Measurements from ENCODE around the gene COL6A1. TPM values are rescaled to one million over a fixed set of nuclear protein-coding genes. Genes with fewer than 3 reads are reported as not detected.

The COL6A1 gene
- total RNA-seq, 2 experiments from 2014 or later, result not detected

DNA sequence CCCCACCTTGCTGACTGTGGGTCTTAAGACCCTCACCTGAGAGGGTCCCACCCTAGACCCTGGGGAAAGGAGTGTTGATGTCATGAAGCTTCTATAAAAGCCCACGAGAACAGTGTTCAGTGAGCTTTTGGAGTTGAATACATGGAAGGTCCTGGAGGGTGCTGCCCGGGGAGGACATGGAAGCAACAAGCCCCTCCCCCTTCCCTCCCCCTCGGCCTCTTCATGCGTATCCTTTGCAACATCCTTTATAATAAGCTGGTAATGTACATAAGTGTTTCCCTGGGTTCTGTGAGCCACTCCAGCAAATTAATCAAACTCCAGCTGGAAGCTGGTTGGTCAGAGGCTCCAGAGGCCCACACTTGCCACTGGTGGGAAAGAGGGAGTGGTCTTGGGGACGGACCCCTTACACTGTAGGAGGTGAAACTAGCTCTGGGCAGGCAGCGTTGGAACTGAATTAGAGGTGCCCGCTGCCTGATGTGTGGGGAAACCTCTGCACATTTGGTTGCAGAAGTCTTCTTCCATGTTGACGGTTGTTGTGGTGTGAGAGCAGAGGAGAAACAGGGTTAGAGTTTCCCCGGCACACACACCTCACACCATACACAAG, 14.7 kb upstream of the COL6A1 start:
- Histone ChIP-seq H3K79me2 (ENCODE audit: insufficient read depth, low read depth, low read length) (no peaks in the 10 kb centered on the region), H3K4me2 (ENCODE audit: low read length) (no peak overlapping the region), H3K4me3 (ENCODE audit: low read depth, low read length, poor library complexity, severe bottlenecking) (no peak overlapping the region), H4K20me1 (ENCODE audit: insufficient read depth, low read length) (no peaks in the 10 kb centered on the region), H3K27ac (ENCODE audit: low read depth, low read length, poor library complexity, severe bottlenecking) (no peak overlapping the region), H3K4me1 (ENCODE audit: insufficient read depth, low read length, poor library complexity, severe bottlenecking) (no peaks in the 10 kb centered on the region), H3K9me3 (ENCODE audit: low read length) (no peaks in the 10 kb centered on the region), H2AFZ (ENCODE audit: low read length) (no peak overlapping the region), H3K9me2 (ENCODE audit: insufficient read depth, low read length) (no peaks in the 10 kb centered on the region), H3K36me3 (ENCODE audit: insufficient read depth, low read length) (no peaks in the 10 kb centered on the region)
- BruUV-seq (replicated peaks), result no TSS peak
- intact Hi-C loops (cut with micrococcal nuclease; ENCODE audit: unreplicated experiment), result no loop called here
- no peak for DNase-seq (ENCODE audit: low spot score)
- POLR2A ChIA-PET, result no interaction called here
- no peak for TF ChIP-seq EZH2phosphoT487 (IDR thresholded peaks at IDR 0.05; ENCODE audit: borderline replicate concordance, low read depth, low read length)
- TF ChIP-seq, protein P1, sequence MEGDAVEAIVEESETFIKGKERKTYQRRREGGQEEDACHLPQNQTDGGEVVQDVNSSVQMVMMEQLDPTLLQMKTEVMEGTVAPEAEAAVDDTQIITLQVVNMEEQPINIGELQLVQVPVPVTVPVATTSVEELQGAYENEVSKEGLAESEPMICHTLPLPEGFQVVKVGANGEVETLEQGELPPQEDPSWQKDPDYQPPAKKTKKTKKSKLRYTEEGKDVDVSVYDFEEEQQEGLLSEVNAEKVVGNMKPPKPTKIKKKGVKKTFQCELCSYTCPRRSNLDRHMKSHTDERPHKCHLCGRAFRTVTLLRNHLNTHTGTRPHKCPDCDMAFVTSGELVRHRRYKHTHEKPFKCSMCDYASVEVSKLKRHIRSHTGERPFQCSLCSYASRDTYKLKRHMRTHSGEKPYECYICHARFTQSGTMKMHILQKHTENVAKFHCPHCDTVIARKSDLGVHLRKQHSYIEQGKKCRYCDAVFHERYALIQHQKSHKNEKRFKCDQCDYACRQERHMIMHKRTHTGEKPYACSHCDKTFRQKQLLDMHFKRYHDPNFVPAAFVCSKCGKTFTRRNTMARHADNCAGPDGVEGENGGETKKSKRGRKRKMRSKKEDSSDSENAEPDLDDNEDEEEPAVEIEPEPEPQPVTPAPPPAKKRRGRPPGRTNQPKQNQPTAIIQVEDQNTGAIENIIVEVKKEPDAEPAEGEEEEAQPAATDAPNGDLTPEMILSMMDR (conservative IDR thresholded peaks at IDR 0.05; ENCODE audit: low read length), result no peak
- CTCF ChIA-PET (ENCODE audit: unreplicated experiment), result no interaction called here

DNA sequence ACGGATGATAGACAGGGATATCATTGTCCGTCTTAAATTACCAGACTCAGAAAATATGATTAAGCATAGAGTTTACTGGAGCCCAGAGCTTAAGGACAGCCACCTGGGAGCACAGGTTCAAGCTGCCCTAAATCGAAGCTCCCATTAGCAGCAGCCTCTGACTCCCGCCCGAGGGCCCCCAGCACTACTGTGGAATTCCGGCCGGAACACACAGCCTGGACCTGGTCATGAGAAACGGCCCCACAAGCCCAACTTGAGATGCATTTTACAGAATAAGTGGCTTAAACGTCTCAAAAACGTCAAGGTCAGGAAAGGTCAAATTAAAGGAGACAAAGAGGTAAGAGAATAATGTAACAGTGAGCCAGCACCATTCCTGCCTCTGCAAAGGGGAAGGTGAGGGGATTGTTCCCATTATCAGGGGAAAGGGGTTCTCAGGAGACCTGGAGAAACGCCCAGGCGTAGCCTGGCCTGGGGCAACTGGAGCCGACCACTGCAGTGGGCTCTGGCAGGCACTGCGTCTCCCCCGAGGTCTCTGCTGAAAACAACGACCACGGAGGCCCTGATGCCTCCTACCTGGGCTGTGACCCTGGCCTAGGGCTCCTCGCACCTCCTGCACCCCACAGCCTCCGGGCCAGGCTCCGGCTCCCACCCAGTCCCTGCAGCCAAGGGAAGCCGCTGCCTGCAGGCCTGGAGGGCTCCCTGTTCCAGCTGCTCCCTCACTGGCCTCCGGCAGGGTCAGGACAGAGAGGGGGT, 11.5 kb upstream of the COL6A1 start:
- TF ChIP-seq EZH2phosphoT487 (IDR thresholded peaks at IDR 0.05; ENCODE audit: borderline replicate concordance, low read depth, low read length), result no peak
- TF ChIP-seq, protein P1 (conservative IDR thresholded peaks at IDR 0.05; ENCODE audit: low read length), result no peak
- Histone ChIP-seq H3K27ac (ENCODE audit: low read depth, low read length, poor library complexity, severe bottlenecking) (no peak overlapping the region), H3K79me2 (ENCODE audit: insufficient read depth, low read depth, low read length) (no peaks in the 10 kb centered on the region), H4K20me1 (ENCODE audit: insufficient read depth, low read length) (no peaks in the 10 kb centered on the region), H3K4me1 (ENCODE audit: insufficient read depth, low read length, poor library complexity, severe bottlenecking) (no peaks in the 10 kb centered on the region), H3K4me3 (ENCODE audit: low read depth, low read length, poor library complexity, severe bottlenecking) (no peak overlapping the region), H3K9me3 (ENCODE audit: low read length) (no peaks in the 10 kb centered on the region), H3K9me2 (ENCODE audit: insufficient read depth, low read length) (no peaks in the 10 kb centered on the region), H3K4me2 (ENCODE audit: low read length) (no peak overlapping the region), H3K36me3 (ENCODE audit: insufficient read depth, low read length) (no peaks in the 10 kb centered on the region), H2AFZ (ENCODE audit: low read length) (no peak overlapping the region)
- CTCF ChIA-PET (ENCODE audit: unreplicated experiment), result no interaction called here
- intact Hi-C loops (cut with micrococcal nuclease; ENCODE audit: unreplicated experiment), result no loop called here
- no peak for DNase-seq (ENCODE audit: low spot score)
- BruUV-seq (replicated peaks), result no TSS peak
- POLR2A ChIA-PET, result no interaction called here
